Purkinje cell (primary cell): ENCODE measurements around the gene PEAK1. TPM values are rescaled to one million over a fixed set of nuclear protein-coding genes. Genes with fewer than 3 reads are reported as not detected.

Source experiments
- polyA plus RNA-seq: library from polyadenylated mRNA; unstranded; fragments of >200 nt; fragmentation: Nextera tagmentation; gene quantifications from 2 replicates; pipeline ENCODE4 v1.2.1, GENCODE V29; 2014

PEAK1 gene, protein sequence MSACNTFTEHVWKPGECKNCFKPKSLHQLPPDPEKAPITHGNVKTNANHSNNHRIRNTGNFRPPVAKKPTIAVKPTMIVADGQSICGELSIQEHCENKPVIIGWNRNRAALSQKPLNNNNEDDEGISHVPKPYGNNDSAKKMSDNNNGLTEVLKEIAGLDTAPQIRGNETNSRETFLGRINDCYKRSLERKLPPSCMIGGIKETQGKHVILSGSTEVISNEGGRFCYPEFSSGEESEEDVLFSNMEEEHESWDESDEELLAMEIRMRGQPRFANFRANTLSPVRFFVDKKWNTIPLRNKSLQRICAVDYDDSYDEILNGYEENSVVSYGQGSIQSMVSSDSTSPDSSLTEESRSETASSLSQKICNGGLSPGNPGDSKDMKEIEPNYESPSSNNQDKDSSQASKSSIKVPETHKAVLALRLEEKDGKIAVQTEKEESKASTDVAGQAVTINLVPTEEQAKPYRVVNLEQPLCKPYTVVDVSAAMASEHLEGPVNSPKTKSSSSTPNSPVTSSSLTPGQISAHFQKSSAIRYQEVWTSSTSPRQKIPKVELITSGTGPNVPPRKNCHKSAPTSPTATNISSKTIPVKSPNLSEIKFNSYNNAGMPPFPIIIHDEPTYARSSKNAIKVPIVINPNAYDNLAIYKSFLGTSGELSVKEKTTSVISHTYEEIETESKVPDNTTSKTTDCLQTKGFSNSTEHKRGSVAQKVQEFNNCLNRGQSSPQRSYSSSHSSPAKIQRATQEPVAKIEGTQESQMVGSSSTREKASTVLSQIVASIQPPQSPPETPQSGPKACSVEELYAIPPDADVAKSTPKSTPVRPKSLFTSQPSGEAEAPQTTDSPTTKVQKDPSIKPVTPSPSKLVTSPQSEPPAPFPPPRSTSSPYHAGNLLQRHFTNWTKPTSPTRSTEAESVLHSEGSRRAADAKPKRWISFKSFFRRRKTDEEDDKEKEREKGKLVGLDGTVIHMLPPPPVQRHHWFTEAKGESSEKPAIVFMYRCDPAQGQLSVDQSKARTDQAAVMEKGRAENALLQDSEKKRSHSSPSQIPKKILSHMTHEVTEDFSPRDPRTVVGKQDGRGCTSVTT (N-terminal part only)
- 1.3 and 9.5 TPM in 2 replicates for polyA plus RNA-seq

DNA sequence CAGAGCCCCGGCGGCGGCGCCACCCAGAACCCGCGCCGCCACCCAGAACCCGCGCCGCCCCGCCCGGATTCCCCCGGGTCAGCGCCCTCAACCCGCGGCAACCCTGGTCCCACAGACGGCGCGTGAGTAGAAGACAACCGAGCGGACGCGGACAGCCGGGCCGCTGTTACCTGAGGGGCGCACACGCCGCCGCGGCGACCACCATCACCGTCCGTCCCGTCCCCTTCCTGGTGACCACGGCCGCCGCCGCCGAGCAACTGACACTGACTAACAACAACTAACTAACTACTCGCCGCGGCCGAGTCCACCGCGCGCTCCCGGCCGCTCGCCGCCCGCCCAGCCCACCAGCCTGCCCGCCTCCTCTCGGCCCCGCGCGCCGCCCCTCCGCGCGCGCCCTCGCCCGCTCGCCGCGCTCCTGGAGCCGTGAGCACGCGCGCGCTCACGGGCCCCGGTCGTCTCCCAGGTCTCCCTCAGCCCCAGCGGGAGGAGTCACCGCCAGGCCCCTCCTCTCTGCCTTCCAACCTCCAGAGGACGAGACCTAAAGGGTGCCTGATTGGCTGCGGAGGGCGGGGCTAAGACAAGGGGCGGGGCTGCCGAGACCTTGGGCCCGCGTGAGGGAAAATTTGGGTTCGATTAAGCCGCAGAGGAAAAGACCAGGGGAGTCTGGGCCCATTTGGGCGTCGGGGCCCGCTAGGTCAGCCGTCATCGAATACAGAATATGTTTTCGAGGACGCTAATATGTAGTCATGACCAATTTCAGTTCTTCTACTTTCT is at the start of gene PEAK1:
TSS of gene PEAK1 (minus strand) at position 269 of the 774 bp plus-strand sequence. CDS start 238,178 bp downstream, outside the sequence.

DNA sequence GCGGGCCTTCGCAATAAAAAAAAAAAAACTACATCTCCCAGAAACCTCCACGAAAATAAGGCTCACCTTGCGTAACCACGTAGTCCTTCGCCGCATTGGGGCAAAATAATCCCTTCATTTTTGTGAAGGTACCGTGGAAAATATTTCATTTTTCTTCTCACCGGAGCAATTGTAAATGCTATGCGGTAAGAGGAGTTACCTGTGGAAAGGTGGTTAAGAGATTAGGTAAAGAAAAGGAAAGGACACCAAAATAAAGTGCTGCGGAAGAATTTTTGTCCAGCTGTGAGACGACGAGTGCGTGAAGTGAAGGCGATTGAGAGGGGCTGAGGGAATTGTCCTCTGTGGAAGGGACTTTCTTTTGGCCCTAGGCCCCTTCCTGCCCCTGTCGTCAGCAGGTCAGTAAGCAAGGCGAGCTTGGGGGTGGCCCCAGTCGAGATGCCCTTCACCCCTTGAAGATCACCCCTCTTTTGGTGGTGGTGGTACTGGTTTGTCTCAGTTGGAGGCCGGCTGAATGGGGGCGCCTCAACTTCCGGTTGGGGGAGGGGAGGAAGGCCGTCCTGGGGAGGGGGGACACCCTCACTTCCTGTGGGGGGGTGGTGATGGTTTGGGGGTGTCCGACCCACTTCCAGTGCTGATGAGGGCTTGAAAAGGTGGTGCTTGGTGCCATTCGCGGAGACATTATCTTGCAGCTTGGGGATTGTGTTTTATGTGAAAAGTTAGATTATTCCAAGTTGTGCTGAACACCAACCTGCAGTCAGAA is 886 bp upstream of the PEAK1 start, which contains the start of gene HMG20A:
TSS of gene HMG20A (plus strand) at position 279 of the 760 bp plus-strand sequence. CDS start 37,520 bp downstream, outside the sequence.

DNA sequence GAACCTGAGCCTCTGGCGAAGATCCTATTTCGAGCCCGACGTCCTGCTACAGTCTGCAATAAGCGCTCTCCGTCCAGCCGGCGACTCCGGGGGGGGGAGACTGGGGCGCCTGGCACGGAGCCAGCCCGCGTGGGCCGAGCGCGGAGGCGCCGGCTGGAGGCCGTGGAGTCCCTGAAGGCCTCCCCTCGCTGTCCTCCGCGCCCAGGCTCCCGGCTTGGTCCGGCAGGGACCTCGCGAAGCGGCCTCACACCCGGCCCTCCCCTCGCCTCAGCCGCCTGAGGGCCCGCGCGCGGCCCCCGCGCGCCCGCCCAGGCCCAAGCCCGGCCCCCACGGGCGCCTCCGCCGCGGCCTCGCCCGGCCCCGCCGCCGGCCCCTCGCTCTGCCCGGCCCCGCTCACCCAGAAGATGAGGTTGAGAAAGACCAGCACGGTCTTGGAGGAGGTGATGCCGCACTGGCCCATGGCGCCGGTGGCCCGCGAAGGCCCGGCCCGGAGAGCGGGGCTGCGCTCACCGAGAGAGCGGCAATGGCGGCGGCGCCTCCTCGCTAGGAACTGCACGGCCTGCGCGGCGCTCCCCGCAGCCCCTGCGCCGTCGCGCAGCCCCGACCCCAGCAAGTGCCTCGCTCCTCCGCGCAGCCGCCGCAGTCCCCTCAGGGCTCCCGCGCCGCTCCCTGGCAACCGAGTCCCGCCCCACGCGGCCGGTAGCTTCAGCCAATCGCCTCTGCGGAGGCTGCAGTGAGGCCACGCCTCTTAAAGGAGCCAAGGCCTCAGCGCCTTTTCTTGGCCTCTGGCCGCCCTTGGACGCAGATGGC is 349.2 kb downstream of the PEAK1 start, which contains the start of gene TSPAN3:
TSS of gene TSPAN3 (minus strand) at position 615 of the 810 bp plus-strand sequence. CDS start at position 460, 155 bp downstream.

Other genes with a start within 250 kb of the PEAK1 start
- 15.6 and 60.7 TPM in 2 replicates for gene HMG20A, start 784 bp upstream of the PEAK1 start, polyA plus RNA-seq
- gene LINGO1, start 212.8 kb upstream of the PEAK1 start, polyA plus RNA-seq = 0.60 and 6.4 TPM in 2 replicates